Measurements from ENCODE around the gene TBCD.
"Not testable (repeated sequence)": the region's sequence is repeated elsewhere in the genome, so short reads cannot be mapped to it uniquely, and the experiment has no call there.

TBCD gene

DNA sequence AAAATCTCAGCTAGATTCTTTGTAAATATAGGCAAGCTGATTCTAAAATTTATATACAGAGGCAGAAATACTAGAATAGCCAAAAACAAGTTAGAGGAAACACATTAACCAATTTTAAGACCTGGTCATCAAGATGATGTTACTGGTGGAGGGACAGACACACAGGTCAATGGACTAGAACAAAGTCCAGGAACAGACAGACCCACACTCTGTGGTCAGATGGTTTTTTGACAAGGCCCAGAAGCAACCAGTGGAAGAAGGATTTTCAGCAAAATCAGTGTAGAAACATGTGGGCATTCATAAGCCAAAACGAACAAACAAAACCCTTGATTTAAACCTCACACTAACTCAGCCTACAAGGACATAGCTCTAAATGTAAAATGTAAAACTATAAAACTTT lies 227.9 kb downstream of the TBCD start:
- DNase-seq = no peak

DNA sequence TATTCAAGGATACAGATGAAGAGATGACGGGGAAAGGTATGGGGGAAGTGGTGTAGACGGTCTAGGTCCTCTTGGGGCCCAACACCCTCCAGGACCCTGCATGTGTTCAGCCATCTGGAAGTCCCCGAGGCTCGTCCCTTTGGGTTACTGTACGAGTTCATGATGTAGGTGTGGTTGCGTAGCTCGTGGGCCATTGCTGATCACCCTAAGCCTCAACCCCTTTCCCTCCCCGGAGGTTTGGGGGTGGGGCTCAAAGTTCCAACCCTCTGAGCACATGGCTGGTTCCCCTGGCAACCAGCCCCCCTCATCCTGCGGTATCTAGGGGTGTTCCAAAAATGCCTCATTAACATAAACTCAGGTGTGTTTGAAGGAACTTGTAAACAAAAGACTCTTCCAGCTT lies 228.8 kb downstream of the TBCD start:
- no peak for DNase-seq

DNA sequence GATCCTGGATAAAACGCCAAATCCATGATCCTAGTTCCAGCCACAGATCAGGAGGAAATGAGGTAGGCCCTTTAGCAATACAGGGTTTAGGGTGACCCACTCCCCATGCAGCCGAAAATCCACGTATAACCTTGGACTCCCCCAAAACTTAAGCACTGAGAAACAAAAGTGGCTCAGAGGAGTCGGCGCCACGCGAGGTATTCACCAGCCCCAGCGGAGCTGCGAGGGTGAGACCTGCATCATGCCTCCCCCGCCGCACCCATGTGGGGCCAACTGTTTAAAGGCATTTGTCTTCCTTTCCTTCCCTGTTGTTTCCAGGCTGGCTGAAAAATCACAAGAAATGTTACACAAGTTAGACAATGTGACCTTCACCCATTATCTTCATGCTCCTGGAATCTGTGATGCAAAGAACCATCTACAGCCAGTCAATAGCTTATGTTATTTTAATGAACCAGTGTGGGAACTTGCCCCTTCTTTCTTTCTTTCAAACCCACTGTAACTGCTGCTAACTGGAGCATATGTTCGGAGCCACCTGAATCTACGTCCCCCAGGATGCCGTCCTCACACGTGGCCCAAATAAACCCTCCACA lies 229.4 kb downstream of the TBCD start:
- DNase-seq = no peak

DNA sequence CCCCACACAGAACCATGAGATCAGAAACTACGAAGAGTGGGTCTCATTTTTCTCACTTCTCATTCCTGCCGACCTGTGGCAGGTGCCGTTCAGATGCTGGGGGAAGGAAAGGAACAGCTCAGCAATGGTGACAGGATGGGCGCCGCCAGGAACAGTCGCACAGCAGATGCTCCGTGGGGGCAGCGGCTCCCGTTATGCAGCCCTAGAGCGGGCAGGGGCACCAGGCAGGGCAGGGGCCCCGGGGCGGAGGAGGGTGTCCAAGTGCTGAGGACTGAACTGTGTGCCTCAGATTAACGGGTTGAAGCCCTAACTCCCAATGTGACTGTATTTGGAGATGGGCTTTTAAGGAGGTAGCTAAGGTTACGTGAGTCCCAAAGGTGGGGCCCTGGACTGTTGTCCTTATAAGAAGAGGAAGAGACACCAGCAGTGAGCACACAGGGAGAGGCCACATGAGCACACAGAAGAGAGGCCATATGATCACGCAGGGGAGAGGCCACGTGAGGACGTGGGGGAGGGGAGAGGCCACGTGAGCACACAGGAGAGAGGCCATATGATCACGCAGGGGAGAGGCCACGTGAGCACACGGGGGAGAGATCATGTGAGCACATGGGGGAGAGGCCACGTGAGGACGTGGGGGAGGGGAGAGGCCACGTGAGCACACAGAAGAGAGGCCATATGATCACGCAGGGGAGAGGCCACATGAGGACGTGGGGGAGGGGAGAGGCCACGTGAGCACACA lies 231.8 kb downstream of the TBCD start:
- DNase-seq = no peak

DNA sequence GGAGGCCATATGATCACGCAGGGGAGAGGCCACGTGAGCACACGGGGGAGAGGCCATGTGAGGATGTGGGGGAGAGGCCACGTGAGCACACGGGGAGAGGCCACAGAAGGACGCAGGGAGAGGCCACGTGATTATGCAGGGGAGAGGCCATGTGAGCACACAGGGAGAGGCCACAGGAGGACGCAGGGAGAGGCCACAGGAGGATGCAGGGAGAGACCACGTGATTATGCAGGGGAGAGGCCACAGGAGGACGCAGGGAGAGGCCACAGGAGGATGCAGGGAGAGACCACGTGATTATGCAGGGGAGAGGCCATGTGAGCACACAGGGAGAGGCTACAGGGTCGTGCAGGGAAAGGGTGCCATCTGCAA lies 232.4 kb downstream of the TBCD start:
- not testable (repeated sequence) for DNase-seq

DNA sequence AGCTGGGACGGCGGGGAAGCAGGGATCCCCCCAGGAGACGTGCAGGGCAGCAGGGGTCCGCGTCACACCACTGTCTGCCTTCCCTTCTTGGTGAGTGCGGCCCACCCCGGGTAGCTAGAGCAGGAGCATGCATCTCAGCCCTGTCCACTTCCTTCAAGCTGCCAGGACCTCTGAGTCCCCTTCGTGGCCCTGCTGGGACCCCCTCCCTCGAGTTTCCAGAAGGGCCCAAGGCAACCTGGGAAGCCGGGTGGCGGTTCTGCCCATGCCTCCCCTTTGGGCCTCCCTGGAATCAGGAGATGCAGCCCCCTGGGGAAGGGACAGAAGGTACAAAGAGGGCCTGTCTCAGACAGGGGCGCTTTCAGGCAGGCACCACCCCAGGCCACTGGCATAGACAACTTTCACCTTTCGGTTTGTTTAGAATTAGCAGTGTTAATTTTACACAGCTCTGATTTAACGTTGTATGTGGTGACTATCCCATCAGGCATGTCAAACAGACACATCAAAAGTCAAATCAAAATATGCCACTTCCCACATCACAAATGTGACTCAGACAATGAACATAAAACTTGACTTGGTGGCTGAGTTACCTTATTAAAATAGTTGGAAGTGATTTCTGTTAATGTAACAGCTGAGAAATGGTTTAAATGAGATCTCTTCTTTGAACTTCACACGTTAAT lies 233.0 kb downstream of the TBCD start:
- DNase-seq = no peak

DNA sequence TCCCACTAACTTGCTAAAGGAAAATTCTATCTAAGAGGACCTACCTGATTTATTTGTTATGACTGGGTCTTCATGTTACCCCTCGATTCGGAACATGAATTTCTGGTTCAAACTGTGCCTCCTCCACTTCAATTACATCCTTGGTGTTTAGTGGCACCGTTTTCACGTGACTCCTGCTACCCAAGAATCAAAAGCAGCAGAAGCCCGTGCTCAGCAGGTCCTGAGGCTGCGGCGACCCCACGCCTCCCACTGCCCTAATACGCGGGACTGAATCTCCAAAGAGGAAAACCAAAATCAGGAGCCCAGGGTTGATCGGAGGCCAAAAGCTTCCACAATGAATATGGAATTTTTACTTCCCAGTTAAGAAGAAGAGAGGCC lies 233.6 kb downstream of the TBCD start:
- DNase-seq = no peak

DNA sequence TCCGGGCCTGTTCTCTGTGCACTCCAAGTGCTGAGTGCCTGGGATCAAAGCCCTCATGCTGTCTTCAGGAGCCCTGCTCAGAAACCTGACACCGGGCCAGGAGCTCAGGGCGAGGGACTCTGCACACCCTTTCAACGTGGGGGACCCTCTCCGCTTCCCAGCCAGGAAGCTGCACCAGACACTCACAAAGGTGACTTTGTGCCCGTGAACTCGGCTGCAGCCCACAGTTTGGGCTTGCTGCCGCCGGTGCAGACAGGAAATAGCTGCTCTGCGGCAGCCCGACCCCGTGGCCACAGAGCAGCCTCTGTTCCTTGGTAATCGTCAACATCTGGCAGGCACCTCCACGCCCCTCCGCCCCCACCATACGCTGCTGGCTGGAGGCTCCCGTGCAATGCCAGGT lies 234.1 kb downstream of the TBCD start:
- peak; percentile 16 for DNase-seq

DNA sequence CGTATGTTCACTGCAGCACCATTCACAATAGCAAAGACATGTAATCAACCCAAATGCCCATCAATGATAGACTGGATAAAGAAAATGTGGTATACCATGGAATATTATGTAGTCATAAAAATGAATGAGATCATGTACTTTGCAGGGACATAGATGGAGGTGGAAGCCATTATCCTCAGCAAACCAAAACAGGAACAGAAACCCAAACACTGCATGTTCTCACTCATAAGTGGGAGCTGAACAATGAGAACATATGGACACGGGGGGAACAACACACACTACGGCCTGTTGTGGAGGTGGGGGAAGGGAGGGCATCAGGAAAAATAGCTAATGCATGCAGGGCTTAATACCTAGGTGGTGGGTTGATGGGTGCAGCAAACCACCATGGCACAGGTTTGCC lies 237.2 kb downstream of the TBCD start:
- not testable (repeated sequence) for DNase-seq

DNA sequence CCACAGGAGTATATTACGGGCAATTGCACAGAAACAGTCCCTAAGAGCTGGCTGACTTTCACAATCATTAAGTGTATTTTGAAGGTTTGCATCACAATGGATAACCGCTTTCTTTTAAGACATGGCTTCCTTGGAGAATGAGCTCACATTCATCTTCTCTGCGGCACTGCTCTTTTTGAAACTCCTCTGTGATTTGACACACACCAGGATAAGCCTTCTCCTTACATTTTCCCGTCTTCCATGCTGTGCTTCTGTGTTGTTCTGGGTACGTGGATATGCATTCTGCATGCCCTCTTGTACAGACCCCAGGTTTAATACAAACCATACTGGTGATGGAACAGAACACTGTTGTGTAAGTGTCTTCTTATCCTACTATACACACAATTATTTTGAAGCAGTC lies 238.0 kb downstream of the TBCD start:
- DNase-seq = no peak

DNA sequence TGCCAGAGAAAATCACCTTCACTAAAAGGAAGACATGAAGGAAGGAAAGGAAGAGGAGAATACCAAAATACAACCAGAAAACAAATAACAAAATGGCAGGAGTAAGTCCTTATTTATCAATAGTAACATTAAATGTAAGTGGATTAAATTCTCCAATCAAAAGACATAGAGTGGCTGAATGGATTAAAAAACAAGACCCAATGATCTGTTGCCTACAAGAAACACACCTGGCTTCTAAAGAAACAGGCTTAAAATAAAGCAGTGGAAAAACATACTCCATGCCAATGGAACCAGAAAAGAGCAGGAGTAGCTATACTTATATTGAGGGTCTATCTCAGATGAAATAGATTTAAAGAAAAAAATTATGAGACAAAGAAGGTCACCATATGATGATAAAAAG lies 241.1 kb downstream of the TBCD start:
- no peak for DNase-seq

Measured in NCI-H510A treated with DMSO at 0.1 percent for 48 hours (cell line).